ENCODE data around the gene ZNRD2. TPM values are rescaled to one million over a fixed set of nuclear protein-coding genes. Genes with fewer than 3 reads are reported as not detected.

The ZNRD2 gene
- polyA plus RNA-seq, 4 donors, result 27.7 to 49.2 (median 35.0) TPM

GRCh38 chr11:65596520-65596919 lies 26.2 kb downstream of the ZNRD2 start:
- Histone ChIP-seq H3K9me3 (ENCODE audit: control insufficient read depth in 2 of 2, insufficient read depth in 1 of 2, low read depth in 1 of 2, low read length in 1 of 2) (no peaks in the 10 kb centered on the region), H3K36me3 (ENCODE audit: control insufficient read depth in 3 of 3, insufficient read depth in 2 of 3, low read depth in 1 of 3, low read length in 3 of 3) (peaks cover 0 to 73% (median 8%) of the 10 kb centered on the region in 3 donors), H3K27me3 (ENCODE audit: control insufficient read depth in 3 of 3, insufficient read depth in 3 of 3, low read length in 3 of 3) (peaks cover 0 to 13% (median 0%) of the 10 kb centered on the region in 3 donors), H3K4me1 (ENCODE audit: control insufficient read depth in 3 of 3, insufficient read depth in 2 of 3, low read depth in 1 of 3, low read length in 2 of 3) (peaks cover 0 to 13% (median 2%) of the 10 kb centered on the region in 3 donors), H3K27ac (ENCODE audit: low read depth in 1 of 3, low read length in 2 of 3) (no peak overlapping the region), H3K4me3 (ENCODE audit: low read depth in 1 of 3, low read length in 3 of 3) (no peak overlapping the region)
- WGBS, 3 donors, result 76 to 83% (median 81%) methylated on average over 6 of the region's 6 CpGs
- DNase-seq, result no peak
- FAIRE-seq, result no peak

- Histone ChIP-seq H3K9me3 (ENCODE audit: control insufficient read depth in 2 of 2, insufficient read depth in 1 of 2, low read depth in 1 of 2, low read length in 1 of 2) (no peaks in the 10 kb centered on the region), H3K27ac (ENCODE audit: low read depth in 1 of 3, low read length in 2 of 3) (no peak overlapping the region), H3K27me3 (ENCODE audit: control insufficient read depth in 3 of 3, insufficient read depth in 3 of 3, low read length in 3 of 3) (peaks cover 0 to 5% (median 0%) of the 10 kb centered on the region in 3 donors), H3K36me3 (ENCODE audit: control insufficient read depth in 3 of 3, insufficient read depth in 2 of 3, low read depth in 1 of 3, low read length in 3 of 3) (peaks cover 1 to 76% (median 7%) of the 10 kb centered on the region in 3 donors), H3K4me1 (ENCODE audit: control insufficient read depth in 3 of 3, insufficient read depth in 2 of 3, low read depth in 1 of 3, low read length in 2 of 3) (peaks cover 0 to 2% (median 0%) of the 10 kb centered on the region in 3 donors), H3K4me3 (ENCODE audit: low read depth in 1 of 3, low read length in 3 of 3) (no peak overlapping the region)
- FAIRE-seq (no peak), DNase-seq (no peak)
- WGBS, 3 donors, result 86 to 91% (median 89%) methylated on average over 16 of the region's 16 CpGs
These were observed 28.0 kb downstream of the ZNRD2 start for GRCh38 chr11:65598258-65598699.

- peaks cover 5 to 79% (median 8%) of the 10 kb centered on the region in 3 donors for H3K36me3 ChIP-seq (ENCODE audit: control insufficient read depth in 3 of 3, insufficient read depth in 2 of 3, low read depth in 1 of 3, low read length in 3 of 3)
- no peak overlapping the region for H3K4me3 ChIP-seq (ENCODE audit: low read depth in 1 of 3, low read length in 3 of 3)
- H3K27me3 ChIP-seq (ENCODE audit: control insufficient read depth in 3 of 3, insufficient read depth in 3 of 3, low read length in 3 of 3), result no peaks in the 10 kb centered on the region
- H3K9me3 ChIP-seq (ENCODE audit: control insufficient read depth in 2 of 2, insufficient read depth in 1 of 2, low read depth in 1 of 2, low read length in 1 of 2), result no peaks in the 10 kb centered on the region
- H3K27ac ChIP-seq (ENCODE audit: low read depth in 1 of 3, low read length in 2 of 3), result no peak overlapping the region
- FAIRE-seq, result no peak
- peaks cover 0 to 2% (median 0%) of the 10 kb centered on the region in 3 donors for H3K4me1 ChIP-seq (ENCODE audit: control insufficient read depth in 3 of 3, insufficient read depth in 2 of 3, low read depth in 1 of 3, low read length in 2 of 3)
- WGBS, 3 donors, result 89 to 93% (median 92%) methylated on average over 35 to 49 of the region's 49 CpGs
- no peak for DNase-seq
These were observed 29.1 kb downstream of the ZNRD2 start for GRCh38 chr11:65599216-65599954.

GRCh38 chr11:65599955-65600246 lies 29.6 kb downstream of the ZNRD2 start:
- DNase-seq (no peak), FAIRE-seq (no peak)
- Histone ChIP-seq H3K4me3 (ENCODE audit: low read depth in 1 of 3, low read length in 3 of 3) (no peak overlapping the region), H3K9me3 (ENCODE audit: control insufficient read depth in 2 of 2, insufficient read depth in 1 of 2, low read depth in 1 of 2, low read length in 1 of 2) (no peaks in the 10 kb centered on the region), H3K27me3 (ENCODE audit: control insufficient read depth in 3 of 3, insufficient read depth in 3 of 3, low read length in 3 of 3) (no peaks in the 10 kb centered on the region), H3K27ac (ENCODE audit: low read depth in 1 of 3, low read length in 2 of 3) (no peak overlapping the region), H3K4me1 (ENCODE audit: control insufficient read depth in 3 of 3, insufficient read depth in 2 of 3, low read depth in 1 of 3, low read length in 2 of 3) (peaks cover 0 to 2% (median 0%) of the 10 kb centered on the region in 3 donors), H3K36me3 (ENCODE audit: control insufficient read depth in 3 of 3, insufficient read depth in 2 of 3, low read depth in 1 of 3, low read length in 3 of 3) (peaks cover 10 to 83% (median 11%) of the 10 kb centered on the region in 3 donors)
- 95 to 98% (median 95%) methylated on average over 6 of the region's 6 CpGs for WGBS, 3 donors

- Histone ChIP-seq H3K9me3 (ENCODE audit: control insufficient read depth in 2 of 2, insufficient read depth in 1 of 2, low read depth in 1 of 2, low read length in 1 of 2) (no peaks in the 10 kb centered on the region), H3K4me3 (ENCODE audit: low read depth in 1 of 3, low read length in 3 of 3) (no peak overlapping the region), H3K27me3 (ENCODE audit: control insufficient read depth in 3 of 3, insufficient read depth in 3 of 3, low read length in 3 of 3) (no peaks in the 10 kb centered on the region), H3K27ac (ENCODE audit: low read depth in 1 of 3, low read length in 2 of 3) (no peak overlapping the region), H3K36me3 (ENCODE audit: control insufficient read depth in 3 of 3, insufficient read depth in 2 of 3, low read depth in 1 of 3, low read length in 3 of 3) (peaks cover 23 to 92% (median 30%) of the 10 kb centered on the region in 3 donors), H3K4me1 (ENCODE audit: control insufficient read depth in 3 of 3, insufficient read depth in 2 of 3, low read depth in 1 of 3, low read length in 2 of 3) (peaks cover 0 to 13% (median 0%) of the 10 kb centered on the region in 3 donors)
- WGBS, 3 donors, result 92 to 100% (median 94%) methylated on average over 1 of the region's 1 CpG
- FAIRE-seq, result no peak
- no peak for DNase-seq
These were observed 34.0 kb downstream of the ZNRD2 start for GRCh38 chr11:65604258-65604657.

- no peaks in the 10 kb centered on the region for H3K27me3 ChIP-seq (ENCODE audit: control insufficient read depth in 3 of 3, insufficient read depth in 3 of 3, low read length in 3 of 3)
- 55 to 81% (median 70%) methylated on average over 67 of the region's 67 CpGs for WGBS, 3 donors
- H3K9me3 ChIP-seq (ENCODE audit: control insufficient read depth in 2 of 2, insufficient read depth in 1 of 2, low read depth in 1 of 2, low read length in 1 of 2), result no peaks in the 10 kb centered on the region
- H3K4me3 ChIP-seq (ENCODE audit: low read depth in 1 of 3, low read length in 3 of 3), result no peak overlapping the region
- H3K27ac ChIP-seq (ENCODE audit: low read depth in 1 of 3, low read length in 2 of 3), result peak overlapping the region in 2 of 3 donors; percentile 9 to 78
- FAIRE-seq (no peak), DNase-seq (peak; percentile 70 to 91)
- H3K4me1 ChIP-seq (ENCODE audit: control insufficient read depth in 3 of 3, insufficient read depth in 2 of 3, low read depth in 1 of 3, low read length in 2 of 3), result peaks cover 0 to 36% (median 6%) of the 10 kb centered on the region in 3 donors
- H3K36me3 ChIP-seq (ENCODE audit: control insufficient read depth in 3 of 3, insufficient read depth in 2 of 3, low read depth in 1 of 3, low read length in 3 of 3), result peaks cover 23 to 96% (median 30%) of the 10 kb centered on the region in 3 donors
These were observed 36.8 kb downstream of the ZNRD2 start for GRCh38 chr11:65606876-65607613.

GRCh38 chr11:65607614-65608426 lies 37.5 kb downstream of the ZNRD2 start:
- Histone ChIP-seq H3K27ac (ENCODE audit: low read depth in 1 of 3, low read length in 2 of 3) (peak overlapping the region in 2 of 3 donors; percentile 9 to 19), H3K4me1 (ENCODE audit: control insufficient read depth in 3 of 3, insufficient read depth in 2 of 3, low read depth in 1 of 3, low read length in 2 of 3) (peaks cover 0 to 43% (median 14%) of the 10 kb centered on the region in 3 donors), H3K27me3 (ENCODE audit: control insufficient read depth in 3 of 3, insufficient read depth in 3 of 3, low read length in 3 of 3) (no peaks in the 10 kb centered on the region), H3K9me3 (ENCODE audit: control insufficient read depth in 2 of 2, insufficient read depth in 1 of 2, low read depth in 1 of 2, low read length in 1 of 2) (no peaks in the 10 kb centered on the region), H3K36me3 (ENCODE audit: control insufficient read depth in 3 of 3, insufficient read depth in 2 of 3, low read depth in 1 of 3, low read length in 3 of 3) (peaks cover 23 to 96% (median 30%) of the 10 kb centered on the region in 3 donors), H3K4me3 (ENCODE audit: low read depth in 1 of 3, low read length in 3 of 3) (no peak overlapping the region)
- DNase-seq (no peak), FAIRE-seq (no peak)
- 87 to 93% (median 92%) methylated on average over 37 of the region's 37 CpGs for WGBS, 3 donors

GRCh38 chr11:65609229-65609628 lies 39.0 kb downstream of the ZNRD2 start:
- Histone ChIP-seq H3K36me3 (ENCODE audit: control insufficient read depth in 3 of 3, insufficient read depth in 2 of 3, low read depth in 1 of 3, low read length in 3 of 3) (peaks cover 21 to 90% (median 27%) of the 10 kb centered on the region in 3 donors), H3K27me3 (ENCODE audit: control insufficient read depth in 3 of 3, insufficient read depth in 3 of 3, low read length in 3 of 3) (no peaks in the 10 kb centered on the region), H3K27ac (ENCODE audit: low read depth in 1 of 3, low read length in 2 of 3) (no peak overlapping the region), H3K9me3 (ENCODE audit: control insufficient read depth in 2 of 2, insufficient read depth in 1 of 2, low read depth in 1 of 2, low read length in 1 of 2) (no peaks in the 10 kb centered on the region), H3K4me3 (ENCODE audit: low read depth in 1 of 3, low read length in 3 of 3) (no peak overlapping the region), H3K4me1 (ENCODE audit: control insufficient read depth in 3 of 3, insufficient read depth in 2 of 3, low read depth in 1 of 3, low read length in 2 of 3) (peaks cover 0 to 48% (median 14%) of the 10 kb centered on the region in 3 donors)
- 56 to 65% (median 60%) methylated on average over 3 of the region's 3 CpGs for WGBS, 3 donors
- FAIRE-seq (no peak), DNase-seq (no peak)

Measured in small intestine (tissue), 7 donors.